IPS-11a (cell line): Measurements from ENCODE around the gene GALNT9.
"Not testable (repeated sequence)": the region's sequence is repeated elsewhere in the genome, so short reads cannot be mapped to it uniquely, and the experiment has no call there.

Source experiments
- H3K4me3 ChIP-seq: one replicate; pipeline ENCODE4 v1.5.1; 2013; ENCODE audit warnings: low read depth, low read length, control low read depth

Gene GALNT9

GRCh38 chr12:132253698-132254480 lies 75.5 kb downstream of the GALNT9 start:
- H3K4me3 ChIP-seq, result no peak overlapping the region

GRCh38 chr12:132252981-132253380 lies 76.4 kb downstream of the GALNT9 start:
- not testable (repeated sequence) for H3K4me3 ChIP-seq

DNA sequence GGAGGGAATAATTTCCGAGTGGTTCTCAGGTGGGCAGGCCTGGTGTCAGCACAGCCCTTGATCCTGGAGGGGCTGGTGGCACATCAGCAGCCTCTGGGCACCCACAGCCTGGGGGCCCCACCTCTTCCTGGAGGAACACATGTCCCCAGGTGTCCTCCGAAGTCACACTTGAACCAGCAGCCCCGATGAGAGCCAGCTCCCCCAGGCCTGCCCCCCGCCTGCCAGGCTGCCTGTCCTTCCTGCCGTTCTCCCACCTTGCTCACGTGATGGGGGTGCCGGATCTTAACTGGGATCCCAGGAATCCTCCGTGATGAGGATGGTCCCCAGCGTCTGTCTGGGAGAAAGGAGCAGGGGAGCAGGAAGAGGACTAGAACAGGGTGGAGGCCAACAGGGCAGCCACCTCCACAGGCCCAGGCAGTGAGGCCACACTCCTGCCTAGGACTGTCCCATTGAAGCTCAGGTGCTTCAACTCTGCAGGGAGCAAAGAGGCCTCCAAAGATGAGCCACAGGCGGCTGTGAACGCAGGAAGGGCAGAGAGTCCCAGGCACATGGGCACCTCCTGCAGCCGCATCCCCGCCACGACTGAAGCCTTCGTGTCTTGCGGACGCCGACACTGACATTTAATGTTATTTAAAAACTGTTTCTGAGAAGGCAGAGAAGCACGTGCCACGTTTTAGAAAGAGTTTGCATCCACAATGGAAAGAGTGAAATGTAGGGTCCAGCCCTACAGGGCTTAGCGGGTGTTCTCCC lies 77.5 kb downstream of the GALNT9 start:
- no peak overlapping the region for H3K4me3 ChIP-seq

- no peak overlapping the region for H3K4me3 ChIP-seq
Measured at GRCh38 chr12:132251310-132251709, 78.1 kb downstream of the GALNT9 start.

DNA sequence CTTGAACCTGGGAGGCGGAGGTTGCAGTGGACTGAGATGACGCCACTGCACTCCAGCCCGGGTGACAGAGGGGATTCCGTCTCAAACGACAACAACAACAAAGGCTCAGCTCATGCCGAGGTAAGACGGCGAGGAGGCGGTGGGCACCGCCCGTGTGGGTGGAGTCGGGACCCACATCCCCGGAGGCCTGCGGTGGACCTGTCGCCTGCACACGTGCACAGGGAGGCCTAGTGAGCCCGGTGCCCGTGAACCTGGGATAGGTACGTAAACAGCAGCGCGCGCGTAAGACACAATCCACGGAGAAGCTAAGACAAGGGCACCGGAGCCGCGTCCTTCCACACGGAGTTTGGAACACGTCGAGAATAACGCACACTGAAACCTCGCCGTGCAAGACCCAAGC lies 78.7 kb downstream of the GALNT9 start:
- H3K4me3 ChIP-seq, result no peak overlapping the region

- H3K4me3 ChIP-seq, result no peak overlapping the region
Measured at GRCh38 chr12:132249689-132250478, 79.5 kb downstream of the GALNT9 start.

- H3K4me3 ChIP-seq, result no peak overlapping the region
Measured at GRCh38 chr12:132248453-132249167, 80.8 kb downstream of the GALNT9 start.

DNA sequence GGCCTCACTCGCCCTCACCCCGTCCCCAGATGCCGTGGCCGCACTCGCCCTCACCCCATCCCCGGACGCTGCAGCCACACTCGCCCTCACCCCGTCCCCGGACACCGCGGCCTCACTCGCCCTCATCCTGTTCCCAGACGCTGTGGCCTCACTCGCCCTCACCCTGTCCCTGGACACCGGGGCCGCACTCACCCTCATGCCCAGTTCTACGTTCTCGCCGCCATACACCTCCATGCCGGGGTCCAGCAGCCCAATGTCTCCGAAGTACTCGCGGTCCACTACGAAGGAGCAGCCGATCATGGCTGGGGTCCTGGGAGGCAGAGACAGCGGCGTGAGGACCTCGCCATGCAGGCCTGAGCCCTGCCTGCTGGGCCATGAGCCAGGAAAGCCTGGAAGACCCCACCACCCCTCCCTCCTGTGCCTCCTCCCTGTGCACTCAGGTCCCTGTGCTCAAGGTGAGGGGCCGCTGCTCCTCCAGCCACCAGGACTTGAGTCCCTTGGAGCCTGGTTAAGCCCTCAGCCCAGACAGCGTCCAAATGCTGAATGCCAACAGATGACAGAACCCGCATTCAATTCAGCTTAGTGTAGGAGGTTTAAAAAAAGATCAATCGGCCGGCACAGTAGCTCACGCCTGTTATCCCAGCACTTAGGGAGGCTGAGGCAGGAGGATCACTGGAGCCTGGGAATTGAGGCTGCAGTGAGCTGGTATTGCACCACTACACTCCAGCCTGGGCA lies 81.5 kb downstream of the GALNT9 start:
- no peak overlapping the region for H3K4me3 ChIP-seq

- H3K4me3 ChIP-seq, result no peak overlapping the region
Measured at GRCh38 chr12:132246997-132247717, 82.2 kb downstream of the GALNT9 start.

GRCh38 chr12:132245521-132246101 lies 83.8 kb downstream of the GALNT9 start:
- no peak overlapping the region for H3K4me3 ChIP-seq

- no peak overlapping the region for H3K4me3 ChIP-seq
Measured at GRCh38 chr12:132244724-132245295, 84.6 kb downstream of the GALNT9 start.

DNA sequence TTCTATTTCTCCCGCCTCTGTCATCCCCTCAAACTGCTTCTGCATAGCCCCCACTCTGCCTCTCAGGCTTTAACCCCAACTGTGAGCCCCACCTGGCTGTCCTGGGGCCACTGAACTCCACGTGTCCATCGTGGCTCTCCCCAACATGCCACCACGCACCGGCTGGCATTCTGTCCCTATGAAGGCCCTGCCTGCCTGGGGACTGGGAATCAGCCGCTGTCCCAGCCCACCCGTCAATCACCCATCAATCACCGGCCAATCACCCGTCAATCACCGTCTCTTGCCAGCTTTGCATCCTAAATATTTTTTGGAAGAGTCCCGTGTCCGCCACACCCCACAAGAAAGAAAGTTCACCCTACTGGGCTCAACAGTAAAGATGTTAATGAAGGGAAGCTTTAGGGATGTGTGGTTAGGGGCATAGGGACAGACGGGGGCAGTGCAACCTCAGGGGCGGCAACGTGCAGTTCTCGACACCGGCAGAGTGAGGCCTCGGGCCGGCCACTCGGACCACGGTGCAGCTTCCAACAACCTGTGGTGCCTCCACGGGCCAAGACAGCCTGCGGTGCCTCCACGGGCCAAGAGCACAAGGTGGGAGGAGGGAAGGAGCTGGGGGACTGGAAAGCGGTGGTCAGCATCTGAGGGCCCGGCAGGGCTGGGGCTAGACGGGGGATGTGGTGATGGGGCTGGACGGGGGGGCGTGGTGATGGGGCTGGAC lies 85.6 kb downstream of the GALNT9 start:
- H3K4me3 ChIP-seq, result no peak overlapping the region

DNA sequence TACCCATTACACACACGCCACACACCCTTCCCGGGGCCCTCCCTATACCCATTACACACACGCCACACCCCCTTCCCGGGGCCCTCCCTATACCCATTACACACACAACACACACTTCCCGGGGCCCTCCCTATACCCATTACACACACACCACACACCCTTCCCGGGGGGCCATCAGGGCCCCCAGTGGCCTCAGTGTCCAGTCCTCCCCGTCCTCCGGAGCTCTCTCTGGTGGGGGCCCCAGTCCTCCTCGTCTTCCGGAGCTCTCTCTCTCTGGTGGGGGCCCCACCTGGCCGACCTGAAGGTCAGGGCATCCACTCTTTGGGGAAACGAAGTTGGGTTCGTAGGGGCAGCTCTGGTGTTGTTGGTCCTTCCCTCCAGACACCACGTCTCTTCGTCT lies 86.2 kb downstream of the GALNT9 start:
- H3K4me3 ChIP-seq, result not testable (repeated sequence)

DNA sequence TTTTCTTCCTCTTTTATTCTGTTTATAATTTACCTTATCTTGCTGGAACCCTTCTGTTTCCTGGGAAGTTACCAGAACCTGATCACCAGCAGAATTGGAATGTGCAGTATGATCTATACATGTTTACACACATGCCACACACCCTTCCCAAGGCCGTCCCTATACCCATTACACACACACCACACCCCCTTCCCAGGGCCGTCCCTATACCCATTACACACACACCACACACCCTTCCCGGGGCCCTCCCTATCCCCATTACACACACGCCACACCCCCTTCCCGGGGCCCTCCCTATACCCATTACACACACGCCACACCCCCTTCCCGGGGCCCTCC lies 88.8 kb downstream of the GALNT9 start:
- H3K4me3 ChIP-seq, result not testable (repeated sequence)

DNA sequence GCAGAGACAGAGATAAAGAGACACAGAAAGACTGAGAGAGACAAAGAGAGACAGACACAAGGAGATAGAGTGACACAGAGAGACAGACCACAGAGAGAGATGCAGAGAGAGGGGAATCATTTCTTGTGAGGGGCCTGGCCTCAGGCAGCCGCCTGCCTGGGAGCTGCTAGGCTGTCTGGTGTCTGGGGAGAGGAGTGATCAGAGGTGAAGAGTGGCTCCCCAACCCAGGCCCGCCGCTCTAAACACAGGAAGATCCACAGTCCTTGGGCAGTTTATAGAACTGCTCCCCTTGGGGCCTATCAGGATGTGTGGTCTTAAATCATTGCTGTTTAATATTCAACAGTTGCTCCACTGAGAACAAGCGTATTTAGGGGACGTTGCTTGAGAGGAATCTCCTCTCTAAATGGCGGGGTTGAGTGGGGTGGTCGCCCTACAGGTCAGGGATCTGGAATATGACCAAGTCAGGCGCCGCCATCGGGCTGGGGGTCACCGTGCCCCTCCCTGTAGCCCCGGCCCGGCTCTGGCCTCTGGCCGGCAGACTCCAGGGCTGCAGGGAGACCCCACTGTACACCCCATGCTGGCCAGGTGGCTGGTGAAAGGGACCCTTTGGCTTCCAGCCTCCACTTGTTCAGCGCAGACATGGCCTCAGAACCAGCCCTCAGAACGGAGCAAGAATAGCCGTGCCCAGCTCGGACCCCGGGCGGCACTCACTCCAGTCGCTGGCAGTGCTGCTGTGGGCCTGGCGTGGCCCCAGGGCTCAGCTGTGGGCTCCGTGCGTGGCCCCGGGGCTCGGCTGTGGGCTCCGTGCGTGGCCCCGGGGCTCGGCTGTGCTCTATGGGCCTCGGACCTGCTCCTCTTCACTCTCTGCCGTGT lies 89.4 kb downstream of the GALNT9 start:
- H3K4me3 ChIP-seq, result no peak overlapping the region

- no peak overlapping the region for H3K4me3 ChIP-seq
Measured at GRCh38 chr12:132239392-132239791, 90.0 kb downstream of the GALNT9 start.

- H3K4me3 ChIP-seq, result no peak overlapping the region
Measured at GRCh38 chr12:132238884-132239283, 90.5 kb downstream of the GALNT9 start.
